Stimulated activated CD8-positive, alpha-beta memory T cell treated with anti-CD3 and anti-CD28 coated beads, Interleukin-12 subunit alpha, Interleukin-12 subunit beta, amount 100 ng/mL, for 4 hours (primary cell): ENCODE measurements around the gene OR2T29.
"Not testable (repeated sequence)": the region's sequence is repeated elsewhere in the genome, so short reads cannot be mapped to it uniquely, and the experiment has no call there.

Experiments
- DNase-seq: peaks from one replicate; pipeline ENCODE4 v3.0.0-alpha.2; 2020; ENCODE audit warnings: low read depth

The OR2T29 gene

DNA sequence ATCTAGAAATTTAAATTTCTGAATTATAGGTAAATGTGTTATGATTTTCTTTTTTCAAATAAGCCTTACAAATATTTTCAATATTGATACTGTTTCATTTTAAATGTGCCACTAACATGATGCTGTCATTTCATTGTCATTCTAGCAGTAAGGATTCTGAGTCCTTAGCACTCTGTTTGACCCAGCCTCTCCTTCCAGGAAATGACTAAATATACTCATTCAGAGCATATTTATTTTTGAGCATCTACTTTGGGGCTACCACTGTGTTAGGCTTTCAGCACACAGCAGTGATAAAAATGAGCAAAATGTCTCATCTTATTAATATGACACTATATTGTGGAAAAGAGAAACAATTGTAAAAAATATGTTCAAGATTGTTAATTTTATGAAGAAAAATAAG is 52.4 kb downstream of the OR2T29 start:
- DNase-seq, result not testable (repeated sequence)

DNA sequence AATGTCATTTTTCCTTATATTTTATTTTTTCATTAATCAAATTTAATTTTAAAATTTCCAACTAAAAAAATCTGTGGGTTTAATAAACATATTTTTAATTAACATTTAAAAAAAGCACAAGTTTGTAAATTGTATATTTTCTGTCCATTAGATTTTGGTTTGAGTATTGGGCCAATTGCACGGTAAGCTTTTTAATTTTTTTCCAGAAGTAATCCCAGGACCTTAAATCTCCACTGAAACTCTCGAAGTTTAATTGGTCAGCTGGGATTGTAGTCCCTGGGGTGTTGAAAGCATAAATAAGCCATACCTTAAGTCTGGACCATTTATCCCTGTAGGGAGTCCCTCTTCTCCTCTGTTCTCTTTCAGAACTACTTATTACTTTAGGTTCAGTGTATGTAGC is 54.8 kb downstream of the OR2T29 start, which contains the start of gene OR2G6:
Gene OR2G6, plus strand, starts transcription at position 301 of the 400 bp plus-strand sequence. CDS start 13,574 bp downstream, outside the sequence.
- not testable (repeated sequence) for DNase-seq
